HG03342 (cell line): Measurements from ENCODE around the gene NPBWR2.
A peak's percentile ranks its signal among the peaks of the same experiment; 100 is the strongest.
"Not testable (repeated sequence)": the region's sequence is repeated elsewhere in the genome, so short reads cannot be mapped to it uniquely, and the experiment has no call there.

Experiments used
- ATAC-seq: cut with Tn5 transposase; IDR thresholded peaks from one replicate; pipeline ENCODE4 v1.9.1; 2021; ENCODE audit warnings: mild to moderate bottlenecking, moderate library complexity; ENCODE audit not compliant: unreplicated experiment

NPBWR2 gene

DNA sequence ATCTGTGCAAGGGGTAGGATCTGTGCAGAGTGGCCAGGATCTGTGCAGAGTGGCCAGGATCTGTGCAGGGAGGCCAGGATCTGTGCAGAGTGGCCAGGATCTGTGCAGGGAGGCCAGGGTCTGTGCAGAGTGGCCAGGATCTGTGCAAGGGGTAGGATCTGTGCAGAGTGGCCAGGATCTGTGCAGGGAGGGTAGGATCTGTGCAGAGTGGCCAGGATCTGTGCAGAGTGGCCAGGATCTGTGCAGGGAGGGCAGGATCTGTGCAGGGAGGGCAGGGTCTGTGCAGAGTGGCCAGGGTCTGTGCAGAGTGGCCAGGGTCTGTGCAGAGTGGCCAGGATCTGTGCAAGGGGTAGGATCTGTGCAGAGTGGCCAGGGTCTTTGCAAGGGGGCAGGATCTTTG lies 18.8 kb downstream of the NPBWR2 start:
- not testable (repeated sequence) for ATAC-seq

DNA sequence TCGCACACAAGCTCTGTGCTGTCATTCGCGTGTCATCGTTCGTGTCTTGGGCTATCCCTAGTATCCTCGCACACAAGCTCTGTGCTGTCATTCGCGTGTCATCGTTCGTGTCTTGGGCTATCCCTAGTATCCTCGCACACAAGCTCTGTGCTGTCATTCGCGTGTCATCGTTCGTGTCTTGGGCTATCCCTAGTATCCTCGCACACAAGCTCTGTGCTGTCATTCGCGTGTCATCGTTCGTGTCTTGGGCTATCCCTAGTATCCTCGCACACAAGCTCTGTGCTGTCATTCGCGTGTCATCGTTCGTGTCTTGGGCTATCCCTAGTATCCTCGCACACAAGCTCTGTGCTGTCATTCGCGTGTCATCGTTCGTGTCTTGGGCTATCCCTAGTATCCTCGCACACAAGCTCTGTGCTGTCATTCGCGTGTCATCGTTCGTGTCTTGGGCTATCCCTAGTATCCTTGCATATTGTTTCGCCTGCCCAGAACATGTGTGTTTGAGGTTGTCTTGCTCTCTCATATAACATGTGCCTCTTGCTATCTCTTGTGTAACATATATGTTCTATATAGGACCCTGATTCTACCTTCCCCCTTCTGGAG lies 20.0 kb downstream of the NPBWR2 start:
- ATAC-seq = not testable (repeated sequence)

DNA sequence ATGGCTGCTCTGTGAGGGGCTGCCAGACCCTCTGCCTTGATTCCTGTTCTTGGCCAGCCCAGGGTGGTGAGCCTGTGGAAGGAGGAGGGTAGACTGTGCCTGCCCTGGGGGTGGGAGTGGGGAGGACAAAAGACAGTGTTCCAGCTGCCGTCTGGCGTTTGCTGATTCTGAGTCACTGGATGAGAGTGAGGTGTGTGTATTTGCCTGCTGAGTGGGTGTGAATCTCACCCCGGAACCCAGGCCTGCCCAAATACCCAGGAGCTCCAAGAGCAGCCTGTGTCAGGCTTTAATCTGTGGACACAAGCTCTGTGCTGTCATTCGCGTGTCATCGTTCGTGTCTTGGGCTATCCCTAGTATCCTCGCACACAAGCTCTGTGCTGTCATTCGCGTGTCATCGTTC lies 20.6 kb downstream of the NPBWR2 start:
- ATAC-seq = no peak

DNA sequence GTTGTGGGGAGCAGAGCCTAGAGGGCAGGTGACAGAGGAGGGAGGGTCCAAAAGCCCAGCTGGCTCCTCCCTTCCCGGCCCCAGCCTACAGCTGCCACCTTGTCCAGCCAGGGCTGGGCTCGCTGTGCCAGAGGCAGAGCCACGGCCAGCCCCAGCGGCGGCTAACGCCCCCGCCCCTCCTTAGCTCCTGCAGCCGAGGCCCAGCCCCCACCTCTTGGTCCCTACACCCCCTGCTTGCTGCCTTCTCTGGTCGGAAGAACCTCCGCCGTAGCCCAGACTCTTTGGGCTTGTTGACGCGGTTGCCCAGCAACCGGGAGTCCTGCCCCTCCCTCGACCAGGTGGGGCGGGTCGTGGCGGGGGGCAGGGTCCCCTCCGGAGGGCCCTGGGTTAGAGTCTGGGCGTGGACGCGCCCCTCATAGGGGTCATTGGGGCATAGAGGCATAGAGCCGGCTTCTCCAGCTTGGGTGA lies 22.6 kb downstream of the NPBWR2 start:
- ATAC-seq = no peak

DNA sequence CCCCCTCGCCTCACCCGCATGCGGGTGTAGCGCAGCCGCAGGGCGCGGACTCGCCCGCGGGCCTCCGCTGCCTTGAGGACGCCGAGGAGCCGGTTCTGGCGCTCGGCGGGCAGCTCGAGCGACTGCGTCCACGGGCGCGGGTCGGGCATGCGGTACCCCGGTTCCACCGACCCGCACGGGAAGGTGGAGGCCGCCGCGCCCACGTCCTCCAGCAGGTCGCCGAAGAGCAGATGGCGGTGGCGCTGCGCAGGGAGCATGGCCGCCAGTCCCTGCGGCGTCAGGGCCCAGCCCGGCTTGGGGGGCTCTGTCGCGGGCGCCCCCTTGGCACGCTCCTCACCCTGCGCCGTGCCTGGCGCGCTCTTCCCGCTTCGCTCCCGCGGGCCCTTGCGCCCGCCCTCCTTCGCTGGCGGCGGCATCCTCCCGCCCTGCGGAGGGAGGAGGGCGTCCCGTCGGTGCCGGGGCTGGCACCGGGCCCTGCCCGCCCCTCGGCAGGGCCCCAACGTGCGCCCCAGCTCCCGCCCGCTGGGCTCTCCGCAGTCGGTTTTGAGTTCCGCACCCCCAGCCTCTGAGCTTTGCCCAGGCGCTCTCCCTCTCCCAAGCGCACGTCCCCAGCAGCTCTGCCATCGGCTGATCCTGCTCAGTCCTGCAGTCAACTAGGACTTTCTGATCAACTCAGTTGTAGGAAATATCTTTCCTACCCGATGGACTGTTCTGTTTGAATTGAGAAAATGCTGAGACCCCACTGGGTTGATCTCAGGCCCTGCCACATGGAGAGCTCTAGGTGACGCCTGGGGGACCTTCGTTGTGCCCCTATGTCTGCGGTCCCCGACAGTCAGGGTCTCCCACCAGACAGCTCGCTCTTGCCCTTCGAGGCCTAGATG lies 23.3 kb downstream of the NPBWR2 start, which contains the start of gene LKAAEAR1:
LKAAEAR1 (minus strand) TSS at position 595 of the 881 bp plus-strand sequence; CDS start at position 416, 179 bp downstream.
- ATAC-seq = no peak

DNA sequence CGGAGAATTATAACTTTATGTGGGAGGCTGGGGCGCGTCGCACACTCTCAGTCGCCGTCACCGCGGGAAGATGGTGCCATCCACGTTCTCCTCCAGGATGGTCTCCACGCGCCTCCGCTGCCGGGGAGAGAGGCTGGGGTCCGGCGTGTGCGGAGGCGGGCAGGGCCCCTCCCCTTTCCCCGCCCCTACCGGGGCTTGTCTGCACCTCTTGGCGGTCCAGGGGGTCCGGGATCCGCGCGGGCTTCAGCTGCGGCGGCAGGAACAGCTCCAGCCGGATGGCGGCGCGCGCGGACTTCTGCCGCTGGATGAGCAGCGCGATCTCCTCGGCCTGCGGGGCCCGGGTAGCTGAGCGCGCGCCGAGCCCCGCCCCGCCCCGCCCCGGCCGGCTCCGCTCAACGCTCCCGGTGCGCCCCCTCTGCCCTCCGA lies 24.0 kb downstream of the NPBWR2 start:
- no peak for ATAC-seq

DNA sequence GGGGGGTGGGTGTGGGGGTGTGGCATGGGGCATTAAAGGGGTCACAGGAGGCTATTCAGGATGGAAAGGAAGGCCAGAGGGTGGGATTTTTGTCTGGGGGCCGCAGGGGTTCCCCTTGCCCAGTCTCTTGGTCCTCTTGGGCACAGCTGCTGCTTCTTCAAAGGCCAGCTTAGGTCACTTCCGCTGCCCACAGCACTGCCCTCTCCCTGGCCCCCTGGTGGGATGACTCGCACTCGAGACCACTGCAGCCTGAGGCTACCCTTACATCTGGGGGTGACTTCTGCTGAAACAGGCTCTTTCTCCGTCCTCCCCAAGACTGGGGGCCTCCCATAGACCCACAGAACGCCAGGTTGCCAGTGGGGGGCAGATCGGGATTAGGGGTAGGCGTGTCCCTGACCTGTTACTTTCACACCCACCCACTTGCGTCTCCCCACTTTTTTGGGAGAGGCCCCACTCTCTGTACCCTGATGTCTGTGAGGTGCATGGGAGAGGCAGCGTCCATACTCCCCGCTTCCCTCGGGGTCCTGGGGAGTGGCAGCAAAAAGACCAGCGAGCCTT lies 24.5 kb downstream of the NPBWR2 start:
- no peak for ATAC-seq

DNA sequence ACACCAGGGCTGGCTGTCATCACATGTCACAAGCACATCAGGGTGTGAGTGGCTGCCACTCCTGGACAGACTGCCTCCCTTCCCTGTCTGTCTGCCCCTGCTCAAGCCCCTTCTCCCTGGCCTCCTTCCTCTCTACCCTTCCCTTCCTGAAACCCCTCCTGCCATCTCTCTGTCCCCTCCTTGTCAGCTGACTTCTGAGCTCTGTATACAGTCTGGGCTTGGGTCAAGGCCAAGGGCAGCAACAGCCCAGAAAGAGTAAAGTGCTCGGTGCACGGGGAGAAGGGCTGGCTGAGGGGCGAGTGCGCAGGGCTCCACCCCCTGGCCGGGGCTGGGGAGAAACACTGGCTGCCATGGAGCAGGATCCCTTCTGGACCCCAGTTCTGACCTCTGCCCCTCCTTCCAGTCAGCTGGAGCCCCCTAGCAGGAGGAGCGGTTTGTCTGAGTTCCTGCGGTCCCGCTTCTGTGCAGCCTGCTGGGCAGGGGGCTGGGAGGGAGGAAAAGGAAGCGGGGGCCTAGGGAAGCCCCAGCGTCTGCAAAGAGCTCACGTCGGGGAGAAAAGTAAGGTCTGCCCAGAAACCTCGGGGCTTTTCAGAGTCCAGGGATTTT lies 25.1 kb downstream of the NPBWR2 start:
- ATAC-seq = no peak

DNA sequence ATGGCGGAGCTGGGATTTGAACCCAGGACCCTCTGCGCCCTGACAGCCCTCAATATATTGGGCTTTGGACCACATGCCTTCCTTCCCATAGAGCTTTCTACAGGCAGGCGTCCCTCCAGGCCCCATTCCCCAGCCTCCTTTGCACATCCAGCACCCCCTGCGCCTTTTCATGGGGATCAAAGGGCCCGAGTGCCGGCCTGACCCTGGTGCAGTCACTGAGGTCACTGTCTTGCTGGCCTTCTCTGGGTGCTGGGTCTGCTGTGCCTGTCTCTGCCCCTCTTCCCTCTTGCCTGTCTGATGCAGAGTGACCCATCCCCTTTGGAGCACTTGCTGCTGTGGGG lies 25.8 kb downstream of the NPBWR2 start:
- ATAC-seq = no peak

DNA sequence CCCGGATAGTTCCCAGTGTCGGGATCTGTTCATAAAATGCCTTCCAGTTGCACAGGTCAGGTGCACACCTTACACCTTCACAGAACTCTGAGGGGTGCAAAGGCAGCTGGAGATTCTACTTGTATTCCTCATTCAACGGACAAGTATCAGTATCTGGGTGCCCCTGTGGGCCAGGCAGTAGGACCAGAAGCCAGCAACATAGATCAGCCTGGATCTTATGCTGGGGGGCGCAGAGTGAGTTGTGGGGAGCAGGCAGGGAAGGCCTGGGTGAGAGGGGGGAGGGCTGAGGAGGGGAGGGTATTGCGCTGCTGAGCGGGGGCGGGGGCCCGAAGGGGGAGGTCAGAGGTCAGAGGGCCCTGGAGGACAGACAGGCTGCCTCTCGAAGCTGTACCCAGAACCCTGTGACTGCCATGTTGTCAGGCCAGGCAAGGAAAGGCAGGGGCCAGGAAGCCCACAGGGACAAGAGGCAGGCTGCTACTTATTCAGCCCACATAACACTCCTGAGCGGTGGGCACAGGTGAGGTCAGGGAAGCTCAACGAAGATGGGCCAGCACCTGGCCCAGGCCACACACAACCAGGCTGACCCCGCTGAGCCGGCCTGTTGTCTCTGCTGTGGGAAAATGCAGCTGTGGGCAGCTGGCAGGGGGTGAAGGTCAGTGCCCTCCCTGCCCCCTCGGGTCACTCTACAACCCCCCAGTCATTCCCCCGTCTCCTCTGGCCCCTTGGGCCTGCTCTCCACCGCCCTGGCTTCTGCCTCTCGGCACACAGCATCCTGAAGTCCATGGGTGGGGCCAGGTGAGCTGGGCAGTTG lies 26.3 kb downstream of the NPBWR2 start:
- ATAC-seq = no peak

DNA sequence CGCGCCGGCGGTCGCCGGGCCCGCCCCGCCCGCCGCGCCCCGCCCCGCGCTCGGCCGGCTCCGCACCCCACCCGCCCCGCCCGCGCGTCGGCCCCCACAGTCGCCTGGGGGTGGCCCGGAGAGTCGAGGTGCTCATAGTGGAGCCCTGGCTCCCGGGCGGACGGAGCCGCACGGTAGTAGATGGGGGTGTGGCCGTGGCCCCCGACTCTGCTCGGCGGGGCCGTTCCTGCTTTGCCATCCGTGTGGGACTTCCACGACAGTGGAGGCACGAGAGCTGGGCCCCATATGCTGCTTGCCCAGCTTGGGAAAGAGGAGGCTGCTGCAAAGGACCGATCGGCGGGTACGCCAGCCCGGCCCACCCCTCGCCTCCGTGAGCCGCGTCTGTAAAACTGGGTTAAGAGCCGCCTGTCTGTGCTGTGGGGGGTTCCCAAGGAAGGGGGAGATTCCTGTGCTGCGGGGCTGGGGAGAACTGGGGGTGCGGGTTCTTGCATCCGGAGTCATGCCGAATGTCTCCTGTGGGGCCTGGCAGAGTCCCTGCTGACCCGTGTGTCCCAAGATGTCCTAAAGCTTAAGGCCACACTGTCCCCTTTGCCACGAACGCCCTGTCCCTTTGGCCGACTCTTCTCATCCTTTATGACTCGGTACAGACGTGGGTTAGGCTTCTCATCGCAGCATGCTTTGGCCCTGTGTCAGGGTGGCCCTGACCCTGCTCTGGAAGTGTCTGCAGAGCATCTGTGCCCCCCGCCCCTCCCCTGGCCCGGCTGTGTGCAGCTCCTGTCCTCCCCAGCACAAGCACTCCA lies 27.2 kb downstream of the NPBWR2 start, which contains the start of gene OPRL1:
OPRL1 (plus strand) TSS at position 70 of the 800 bp plus-strand sequence. CDS start 12,639 bp downstream, outside the sequence.
- no peak for ATAC-seq

DNA sequence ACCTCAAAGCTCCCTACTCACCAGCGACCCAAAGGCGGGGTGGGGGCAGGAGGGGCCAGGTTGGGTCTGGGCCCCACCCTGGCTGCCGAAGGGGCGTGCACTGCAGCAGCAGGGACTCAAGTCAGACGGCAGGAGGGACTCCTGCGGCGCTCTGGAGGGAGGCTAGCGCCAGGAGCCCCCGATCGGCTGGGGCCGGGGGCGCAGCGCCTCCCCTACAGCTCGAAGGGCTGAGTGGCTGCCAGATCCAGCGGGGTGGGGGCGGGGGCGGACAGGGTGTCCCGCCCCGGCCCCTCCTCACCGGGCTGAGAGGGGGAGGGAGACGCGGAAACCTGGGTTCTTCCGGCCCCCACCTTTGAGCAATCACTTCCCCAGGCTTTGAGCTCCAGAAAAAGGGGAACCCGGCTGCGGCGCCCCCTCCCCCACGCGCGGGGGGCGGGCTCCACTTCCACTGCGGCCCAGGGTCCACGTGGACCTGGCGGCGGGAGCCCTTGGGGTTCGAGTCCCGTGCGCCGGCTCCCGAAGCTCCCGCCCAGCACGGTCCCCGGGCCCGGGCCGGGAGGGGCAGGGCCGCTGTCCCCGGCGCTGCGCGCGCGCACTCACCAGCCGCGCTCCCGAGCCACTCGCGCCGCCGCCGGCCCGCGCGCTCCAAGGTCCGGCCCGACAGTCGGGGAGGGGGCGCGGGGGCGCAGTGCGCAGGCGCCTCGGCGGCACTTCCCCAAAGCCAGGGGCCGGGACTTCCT lies 27.9 kb downstream of the NPBWR2 start, which contains the start of gene RGS19:
RGS19 (minus strand) TSS at position 246 of the 740 bp plus-strand sequence. CDS start 2,632 bp downstream, outside the sequence.
- peak; percentile 45 for ATAC-seq

DNA sequence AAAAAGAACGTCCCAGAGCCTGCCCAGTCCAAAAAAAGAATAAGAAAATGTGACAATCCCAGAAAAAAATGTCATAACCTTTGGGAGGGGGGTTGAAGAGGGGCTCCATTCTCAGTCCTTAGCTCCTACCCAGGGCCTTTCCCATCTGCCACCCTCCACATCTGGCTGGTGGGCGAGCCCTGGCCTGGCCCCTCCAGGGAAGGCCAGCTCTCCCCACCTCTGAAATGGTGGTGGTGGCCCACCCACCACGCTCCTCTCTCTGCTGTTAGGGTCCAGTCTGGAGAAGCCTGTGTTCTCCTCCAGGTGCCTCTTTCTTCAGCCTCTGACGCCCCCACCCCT lies 28.5 kb downstream of the NPBWR2 start:
- ATAC-seq = no peak

DNA sequence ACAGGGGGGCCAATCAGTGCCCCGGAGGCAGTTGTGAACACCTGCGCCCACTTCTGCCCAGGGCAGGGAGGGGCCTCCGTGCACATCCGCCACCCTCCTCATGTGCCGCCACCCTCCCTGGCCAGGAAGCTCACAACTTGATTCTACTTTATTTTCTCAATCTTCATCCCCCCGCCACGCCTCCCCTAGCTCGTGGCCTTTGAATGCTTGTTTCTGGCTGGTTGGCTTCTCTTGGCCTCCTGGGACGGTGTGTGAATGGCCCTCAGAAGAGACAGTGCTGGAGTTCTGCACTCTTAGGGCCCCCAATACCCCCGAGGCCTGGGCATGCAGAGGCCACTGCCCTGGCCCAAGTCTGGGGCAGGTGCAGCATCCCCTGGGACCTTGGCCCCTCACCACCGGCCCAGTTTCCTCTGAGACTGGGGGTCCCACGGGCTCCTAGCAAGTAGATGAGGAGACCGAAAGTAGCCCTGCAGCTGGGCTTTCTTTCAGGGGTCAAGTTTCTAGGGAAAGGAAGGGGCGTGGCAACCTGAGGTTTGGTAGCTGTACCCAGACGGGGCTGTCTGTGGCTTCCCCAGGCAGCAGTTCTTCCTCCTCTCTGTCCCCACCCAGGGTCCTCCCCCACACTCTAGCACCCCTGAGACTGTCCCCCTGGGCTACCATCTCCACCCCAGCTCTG lies 29.4 kb downstream of the NPBWR2 start:
- ATAC-seq = no peak

DNA sequence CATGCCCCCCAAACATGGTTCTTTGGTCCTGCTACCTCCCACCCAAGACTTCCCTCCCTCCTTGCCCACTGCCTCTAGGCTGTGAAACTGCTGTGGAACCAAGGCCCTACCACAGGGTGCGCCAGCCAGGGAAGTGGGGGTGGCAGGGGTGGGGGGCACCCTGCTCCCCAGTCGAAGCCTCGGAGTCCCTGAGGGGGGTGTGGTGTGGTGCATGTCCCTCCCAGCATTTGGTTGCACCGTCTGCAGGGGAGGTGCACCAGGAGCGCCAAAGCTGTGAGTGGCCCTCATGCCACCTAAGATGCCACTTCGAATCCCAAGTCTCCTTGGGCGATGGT lies 29.9 kb downstream of the NPBWR2 start:
- no peak for ATAC-seq

DNA sequence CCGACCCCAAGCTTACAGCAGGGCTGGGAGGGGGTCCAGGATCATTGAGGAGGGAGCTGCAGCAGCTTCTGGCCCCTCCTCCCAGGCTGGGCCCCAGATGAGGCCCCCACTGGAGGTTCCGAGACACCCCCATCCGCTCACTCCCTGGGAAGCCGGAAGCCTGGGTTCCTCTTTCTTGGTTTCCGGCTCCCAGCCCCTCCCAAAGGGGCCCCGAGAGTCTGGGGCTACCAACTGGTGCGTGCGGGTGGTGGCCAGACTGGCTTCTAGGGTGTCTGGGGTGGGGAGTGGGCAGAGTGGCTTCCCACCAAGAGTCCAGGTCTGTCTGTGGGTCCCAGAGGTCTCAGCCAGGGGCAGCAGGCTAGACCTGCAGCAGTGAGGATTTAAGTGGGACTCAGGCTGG lies 30.3 kb downstream of the NPBWR2 start:
- ATAC-seq = no peak

DNA sequence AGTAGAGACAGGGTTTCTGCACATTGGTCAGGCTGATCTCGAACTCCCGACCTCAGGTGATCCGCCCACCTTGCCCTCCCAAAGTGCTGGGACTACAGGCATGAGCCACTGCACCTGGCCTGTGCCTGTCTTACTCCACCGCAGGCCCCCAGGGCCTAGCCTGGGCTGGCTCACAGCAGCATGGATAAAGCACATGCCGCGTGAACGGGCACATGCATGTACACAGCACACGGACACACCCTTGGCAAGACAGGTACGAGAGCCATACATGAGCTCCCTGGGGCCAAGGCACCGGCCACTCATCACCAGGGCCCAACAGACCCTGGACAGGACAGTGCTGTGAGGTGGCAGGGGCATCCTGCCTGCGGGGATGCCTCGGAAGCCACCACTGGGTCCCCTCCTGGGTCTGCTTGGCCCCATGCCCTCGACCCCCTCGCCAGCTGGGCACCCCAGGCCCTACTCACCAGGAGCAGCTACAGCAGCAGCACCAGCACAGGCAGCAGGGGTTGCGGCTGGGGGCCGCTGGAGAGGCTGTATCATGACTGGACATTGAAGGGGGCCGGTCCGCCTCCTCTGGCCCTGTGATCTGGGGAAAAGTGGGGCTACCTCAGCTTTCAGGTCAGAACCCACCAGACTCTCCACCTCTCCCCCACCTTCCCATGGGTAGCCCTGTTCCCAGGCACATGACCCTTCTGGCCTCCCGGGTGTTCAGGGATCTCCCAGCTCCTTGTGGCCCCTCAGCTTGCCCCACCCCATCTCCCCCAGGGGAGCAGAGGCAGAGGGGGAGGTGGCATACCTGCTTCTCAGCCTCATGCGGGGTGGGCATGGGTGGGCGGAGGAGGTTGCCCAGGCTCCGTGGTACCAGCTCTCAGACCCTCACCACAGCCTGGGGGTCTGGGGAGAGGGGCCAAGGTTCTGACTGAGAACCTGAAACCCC lies 31.0 kb downstream of the NPBWR2 start:
- ATAC-seq = no peak
